DOHH2 (cell line): ENCODE measurements around the gene PLA2G12A.

Source experiments
- CTCF ChIP-seq: fragments of 200-600 bp; sonication (generic); IDR thresholded peaks from one replicate; pipeline ENCODE4 v1.5.1; 2014; ENCODE audit warnings: antibody characterized with exemption, mild to moderate bottlenecking, low read depth, low read length; ENCODE audit not compliant: poor library complexity, severe bottlenecking
- EZH2phosphoT487 ChIP-seq: fragments of 200-600 bp; sonication (generic); IDR thresholded peaks from 2 replicates; pipeline ENCODE4 v1.6.1; 2017; ENCODE audit warnings: borderline replicate concordance, mild to moderate bottlenecking, antibody characterized with exemption, low read length, moderate library complexity, mixed read lengths

GRCh38 chr4:109662116-109662515 is 67.8 kb downstream of the PLA2G12A start:
- TF ChIP-seq CTCF (no peak), EZH2phosphoT487 (no peak)
